GM23248 (cell line): ENCODE data around the gene RHOC. TPM values are rescaled to one million over a fixed set of nuclear protein-coding genes. Genes with fewer than 3 reads are reported as not detected.
A peak's percentile ranks its signal among the peaks of the same experiment; 100 is the strongest.

ENCODE experiments used
- DNase-seq: peaks from one replicate; pipeline ENCODE4 v3.0.0-alpha.2; 2015
- H2AFZ ChIP-seq: fragments of 200-600 bp; sonication (generic); 2 replicates; pipeline ENCODE4 v1.6.1; 2016; ENCODE audit warnings: antibody characterized with exemption
- H3F3A ChIP-seq: fragments of 200-600 bp; sonication (generic); 2 replicates; pipeline ENCODE4 v1.6.1; 2016; ENCODE audit warnings: mild to moderate bottlenecking, antibody characterized with exemption, mixed run types; ENCODE audit not compliant: insufficient read depth
- H3K27ac ChIP-seq: fragments of 200-600 bp; sonication (generic); 2 replicates; pipeline ENCODE4 v1.5.1; 2016; ENCODE audit warnings: mild to moderate bottlenecking
- H3K27me3 ChIP-seq: fragments of 200-600 bp; sonication (generic); replicated peaks from 2 replicates; pipeline ENCODE4 v1.6.1; 2016; ENCODE audit warnings: mild to moderate bottlenecking; ENCODE audit not compliant: insufficient read depth
- H3K36me3 ChIP-seq: fragments of 200-600 bp; sonication (generic); 2 replicates; pipeline ENCODE4 v1.6.1; 2016; ENCODE audit warnings: low read depth, mild to moderate bottlenecking
- H3K4me1 ChIP-seq: fragments of 200-600 bp; sonication (generic); 2 replicates; pipeline ENCODE4 v1.6.1; 2016; ENCODE audit warnings: mild to moderate bottlenecking; ENCODE audit not compliant: insufficient read depth
- H3K4me2 ChIP-seq: fragments of 200-600 bp; sonication (generic); one replicate; pipeline ENCODE4 v1.6.1; 2016; ENCODE audit warnings: mild to moderate bottlenecking; ENCODE audit not compliant: unreplicated experiment
- H3K4me3 ChIP-seq: fragments of 200-600 bp; sonication (generic); 2 replicates; pipeline ENCODE4 v1.5.1; 2016; ENCODE audit warnings: mild to moderate bottlenecking
- H3K79me2 ChIP-seq: fragments of 200-600 bp; sonication (generic); 2 replicates; pipeline ENCODE4 v1.6.1; 2016; ENCODE audit warnings: mild to moderate bottlenecking; ENCODE audit not compliant: insufficient read depth
- H3K9ac ChIP-seq: fragments of 200-600 bp; sonication (generic); 2 replicates; pipeline ENCODE4 v1.6.1; 2016; ENCODE audit warnings: mild to moderate bottlenecking
- H3K9me2 ChIP-seq: fragments of 200-600 bp; sonication (generic); 2 replicates; pipeline ENCODE4 v1.6.1; 2016; ENCODE audit warnings: mixed run types, mild to moderate bottlenecking, moderate library complexity; ENCODE audit not compliant: insufficient read depth
- H3K9me3 ChIP-seq: fragments of 200-600 bp; sonication (generic); one replicate; pipeline ENCODE4 v1.6.1; 2017; ENCODE audit warnings: low read depth
- H4K20me1 ChIP-seq: fragments of 200-600 bp; sonication (generic); 2 replicates; pipeline ENCODE4 v1.6.0; 2016; ENCODE audit not compliant: insufficient read depth
- EZH2 ChIP-seq: fragments of 200-600 bp; sonication (generic); IDR thresholded peaks from 2 replicates; pipeline ENCODE4 v1.6.1; 2018; ENCODE audit warnings: antibody characterized with exemption, mild to moderate bottlenecking; ENCODE audit not compliant: insufficient read depth, poor library complexity, severe bottlenecking
- EZH2phosphoT487 ChIP-seq: fragments of 200-600 bp; sonication (generic); IDR thresholded peaks from 2 replicates; pipeline ENCODE4 v1.6.1; 2018; ENCODE audit warnings: antibody characterized with exemption, moderate library complexity, mild to moderate bottlenecking, low read depth; ENCODE audit not compliant: insufficient read depth
- WGBS, 2 experiments: methylation state at CpG; one replicate each; pipeline ENCODE4 v1.1.6; 2015 to 2017; ENCODE audit warnings: low lambda C conversion rate in 2 of 2, low coverage in 1 of 2; ENCODE audit errors: missing lambda C conversion rate in 2 of 2; 5-methylcytosine and 5-hydroxymethylcytosine counted together
- in situ Hi-C: fragments of 300-500 bp; cut with MboI; formaldehyde crosslinking; loops from 2 replicates; pipeline ENCODE4 v1.15.0; 2020
- polyA plus RNA-seq: library from polyadenylated mRNA; unstranded; fragments of >200 nt; fragmentation: Nextera tagmentation; extraction: Ambion mirVana; gene quantifications from 2 replicates; pipeline ENCODE4 v1.2.1, GENCODE V29; 2016
- total RNA-seq: library from RNA; depleted of rRNA; stranded (reverse); fragments of >200 nt; shearing (Covaris generic); gene quantifications from 2 replicates; pipeline ENCODE4 v1.2.3, GENCODE V29; 2014

RHOC gene
- total and polyA plus RNA-seq, 2 experiments from 2014 or later, result 625 to 711 TPM

- peak overlapping the region; percentile 70 for H3K4me3 ChIP-seq
- in situ Hi-C loops, result no loop called here
- DNase-seq, result no peak
- no peak overlapping the region for H3K9ac ChIP-seq
- H3K79me2 ChIP-seq, result no peaks in the 10 kb centered on the region
- H3K36me3 ChIP-seq, result no peaks in the 10 kb centered on the region
- peaks cover 5% of the 10 kb centered on the region for H3F3A ChIP-seq
- H2AFZ ChIP-seq, result peak overlapping the region; percentile 74; the same call in 1 of the 2 replicates
- TF ChIP-seq EZH2 (no peak), EZH2phosphoT487 (no peak)
- peak overlapping the region; percentile 69 for H3K4me2 ChIP-seq
- no peaks in the 10 kb centered on the region for H3K9me3 ChIP-seq
- no peaks in the 10 kb centered on the region for H3K9me2 ChIP-seq
- H4K20me1 ChIP-seq, result no peaks in the 10 kb centered on the region
- WGBS, 2 experiments, result 65 to 67% methylated on average over 14 of the region's 14 CpGs
- H3K27ac ChIP-seq, result no peak overlapping the region
- no peaks in the 10 kb centered on the region for H3K27me3 ChIP-seq
- H3K4me1 ChIP-seq, result peaks cover 3% of the 10 kb centered on the region
These were observed 6.8 kb upstream of the RHOC start for GRCh38 chr1:112713466-112714312.

DNA sequence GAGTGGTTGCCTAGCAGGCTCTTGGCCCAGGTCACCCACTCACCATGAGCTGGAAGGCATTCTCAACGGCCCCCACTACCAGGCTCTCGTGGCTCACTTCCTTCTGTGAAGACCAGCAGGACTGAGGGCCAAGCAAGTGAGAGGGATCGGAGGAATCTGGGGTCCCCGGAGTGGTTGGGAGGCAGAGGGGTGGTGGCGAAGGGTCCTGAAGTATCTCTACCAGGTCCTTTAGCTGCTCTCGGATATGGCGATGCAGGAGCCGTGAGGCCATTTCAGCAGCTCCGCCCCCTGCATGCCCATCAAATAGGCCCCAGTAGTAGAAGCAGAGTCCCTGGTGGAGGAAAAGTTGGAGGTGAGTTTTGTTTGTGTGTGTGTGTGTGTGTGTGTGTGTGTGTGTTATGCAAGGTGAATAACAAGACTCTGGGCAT lies 5.8 kb upstream of the RHOC start:
- in situ Hi-C loops, result no loop called here
- H3K4me2 ChIP-seq, result no peak overlapping the region
- WGBS, 2 experiments, result 85% methylated on average over 9 of the region's 9 CpGs

DNA sequence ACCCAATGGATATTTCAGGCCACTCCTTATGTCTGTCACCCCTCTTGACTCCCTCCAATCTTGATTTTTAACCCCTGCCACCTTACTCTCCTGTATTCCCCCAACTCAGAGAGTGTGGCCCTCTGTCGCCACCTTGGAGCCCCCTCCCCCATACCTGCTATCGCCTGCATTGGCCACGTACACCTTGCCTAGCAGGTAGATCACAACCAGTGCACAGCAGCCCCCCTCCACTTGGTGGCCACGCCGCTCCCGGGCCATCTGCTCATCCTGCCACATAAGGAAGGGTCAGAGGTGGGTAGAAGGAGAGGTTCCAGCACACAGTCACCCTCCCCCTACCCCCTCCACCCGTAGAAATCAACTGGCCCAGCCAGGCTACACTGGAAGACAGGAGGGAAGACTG lies 5.3 kb upstream of the RHOC start:
- Histone ChIP-seq H3K9me2 (no peaks in the 10 kb centered on the region), H3K4me3 (no peak overlapping the region), H3K79me2 (no peaks in the 10 kb centered on the region), H3F3A (peaks cover 11% of the 10 kb centered on the region), H3K27me3 (no peaks in the 10 kb centered on the region), H4K20me1 (no peaks in the 10 kb centered on the region), H3K4me2 (no peak overlapping the region), H3K9ac (no peak overlapping the region), H2AFZ (no peak overlapping the region), H3K27ac (no peak overlapping the region), H3K36me3 (no peaks in the 10 kb centered on the region), H3K9me3 (no peaks in the 10 kb centered on the region), H3K4me1 (peaks cover 10% of the 10 kb centered on the region)
- 85 to 92% methylated on average over 7 of the region's 7 CpGs for WGBS, 2 experiments
- no peak for DNase-seq
- in situ Hi-C loops, result no loop called here
- TF ChIP-seq EZH2phosphoT487, result no peak

More for the DNA sequence above, 5.8 kb upstream of the RHOC start:
- peaks cover 7% of the 10 kb centered on the region for H3K4me1 ChIP-seq
- DNase-seq, result no peak
- no peaks in the 10 kb centered on the region for H4K20me1 ChIP-seq
- TF ChIP-seq EZH2phosphoT487 (no peak), EZH2 (no peak)
- H3K9ac ChIP-seq, result no peak overlapping the region
- H3K27me3 ChIP-seq, result no peaks in the 10 kb centered on the region
- H2AFZ ChIP-seq, result no peak overlapping the region
- no peaks in the 10 kb centered on the region for H3K9me2 ChIP-seq
- peaks cover 11% of the 10 kb centered on the region for H3F3A ChIP-seq
- no peak overlapping the region for H3K27ac ChIP-seq
- no peaks in the 10 kb centered on the region for H3K36me3 ChIP-seq
- no peaks in the 10 kb centered on the region for H3K79me2 ChIP-seq
- H3K9me3 ChIP-seq, result no peaks in the 10 kb centered on the region
- H3K4me3 ChIP-seq, result no peak overlapping the region

DNA sequence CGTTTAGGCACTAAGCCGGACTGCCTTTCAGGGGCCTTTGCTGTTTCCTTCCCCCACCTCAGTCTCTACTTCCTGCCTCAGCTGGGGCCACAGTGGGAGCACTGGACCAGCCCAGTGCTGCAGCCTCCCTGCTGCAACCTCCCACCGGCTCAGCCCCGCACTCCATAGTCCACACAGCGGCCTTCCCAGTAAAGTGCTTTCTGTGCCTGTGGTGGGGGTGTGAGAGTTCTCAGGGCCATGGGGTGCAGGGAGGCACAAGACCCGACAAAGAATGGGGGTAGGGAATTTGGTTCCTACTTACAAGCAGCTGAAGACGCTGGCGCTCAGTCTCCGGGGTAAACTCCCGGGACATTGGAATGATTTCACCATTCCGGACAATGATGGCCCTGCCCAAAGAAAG lies 4.7 kb upstream of the RHOC start:
- in situ Hi-C loops, result no loop called here
- DNase-seq, result no peak
- TF ChIP-seq EZH2 (no peak), EZH2phosphoT487 (no peak)
- Histone ChIP-seq H3K4me1 (peaks cover 10% of the 10 kb centered on the region), H3K4me2 (no peak overlapping the region), H3K79me2 (peaks cover 2% of the 10 kb centered on the region), H3K9me2 (no peaks in the 10 kb centered on the region), H3K27me3 (no peaks in the 10 kb centered on the region), H2AFZ (no peak overlapping the region), H3K4me3 (no peak overlapping the region), H3K27ac (no peak overlapping the region), H3K9me3 (no peaks in the 10 kb centered on the region), H3K9ac (no peak overlapping the region), H3K36me3 (no peaks in the 10 kb centered on the region), H3F3A (peaks cover 11% of the 10 kb centered on the region), H4K20me1 (no peaks in the 10 kb centered on the region)
- 81 to 86% methylated on average over 11 of the region's 11 CpGs for WGBS, 2 experiments
